HEK293T (cell line): ENCODE data around the gene CERS3.

Source experiments
- CTCF ChIA-PET: fragments of 350-600 bp; formaldehyde crosslinking; extraction: SDS; loops from one replicate; lab custom pipeline; 2021; ENCODE audit warnings: antibody characterized with exemption, inconsistent platforms; lab: Yijun Ruan, JAX
- POLR2A ChIA-PET: fragments of 350-600 bp; formaldehyde crosslinking; extraction: SDS; loops from one replicate; lab custom pipeline; 2020; ENCODE audit warnings: antibody characterized with exemption, inconsistent platforms; lab: Yijun Ruan, JAX
- DNase-seq: peaks from one replicate; pipeline ENCODE4 v3.0.0; 2012; ENCODE audit warnings: mixed read lengths; ENCODE audit errors: extremely low spot score
- ARNT ChIP-seq: fragments of 450-650 bp; IDR thresholded peaks from 2 replicates; pipeline ENCODE4 v1.6.1; 2017; ENCODE audit warnings: mild to moderate bottlenecking
- BHLHE40 ChIP-seq: fragments of 450-650 bp; IDR thresholded peaks from 2 replicates; pipeline ENCODE4 v1.6.1; 2016; ENCODE audit warnings: mild to moderate bottlenecking, moderate library complexity, borderline replicate concordance
- CTBP1 ChIP-seq: fragments of 450-650 bp; IDR thresholded peaks from 2 replicates; pipeline ENCODE4 v1.6.1; 2016; ENCODE audit warnings: borderline replicate concordance
- ELF4 ChIP-seq: fragments of 450-650 bp; IDR thresholded peaks from 2 replicates; pipeline ENCODE4 v1.6.1; 2017; ENCODE audit warnings: antibody characterized with exemption
- FOXA1 ChIP-seq: fragments of 450-650 bp; IDR thresholded peaks from 2 replicates; pipeline ENCODE4 v1.6.1; 2016; ENCODE audit warnings: mild to moderate bottlenecking
- FOXK2 ChIP-seq: fragments of 450-650 bp; IDR thresholded peaks from 2 replicates; pipeline ENCODE4 v1.6.1; 2016; ENCODE audit warnings: mild to moderate bottlenecking
- FOXM1 ChIP-seq: fragments of 450-650 bp; IDR thresholded peaks from 2 replicates; pipeline ENCODE4 v1.6.1; 2017; ENCODE audit warnings: mild to moderate bottlenecking, borderline replicate concordance
- HDGF ChIP-seq: fragments of 450-650 bp; IDR thresholded peaks from 2 replicates; pipeline ENCODE4 v1.6.1; 2017; ENCODE audit warnings: antibody characterized with exemption, borderline replicate concordance
- L3MBTL2 ChIP-seq: fragments of 450-650 bp; conservative IDR thresholded peaks from 2 replicates; pipeline ENCODE4 v1.6.1; 2016; ENCODE audit warnings: mild to moderate bottlenecking
- LEF1 ChIP-seq: fragments of 450-650 bp; IDR thresholded peaks from 2 replicates; pipeline ENCODE4 v1.6.1; 2017; ENCODE audit warnings: mild to moderate bottlenecking, borderline replicate concordance
- NFRKB ChIP-seq: fragments of 450-650 bp; IDR thresholded peaks from 2 replicates; pipeline ENCODE4 v1.6.1; 2016; ENCODE audit warnings: mild to moderate bottlenecking, moderate library complexity
- PKNOX1 ChIP-seq: fragments of 450-650 bp; IDR thresholded peaks from 2 replicates; pipeline ENCODE4 v1.6.1; 2016
- SP1 ChIP-seq: fragments of 450-650 bp; IDR thresholded peaks from 2 replicates; pipeline ENCODE4 v1.6.1; 2017
- SUZ12 ChIP-seq: fragments of 450-650 bp; IDR thresholded peaks from 2 replicates; pipeline ENCODE4 v1.6.1; 2016; ENCODE audit warnings: mild to moderate bottlenecking
- TARDBP ChIP-seq: fragments of 450-650 bp; IDR thresholded peaks from 2 replicates; pipeline ENCODE4 v1.6.1; 2016
- ZNF384 ChIP-seq: fragments of 450-650 bp; IDR thresholded peaks from 2 replicates; pipeline ENCODE4 v1.6.1; 2016

Gene CERS3

GRCh38 chr15:100525436-100525835 lies 3.3 kb downstream of the CERS3 start:
- TF ChIP-seq ZNF384, result no peak
- TF ChIP-seq FOXA1, result no peak
- TF ChIP-seq TARDBP, result no peak
- TF ChIP-seq BHLHE40, result no peak
- no peak for TF ChIP-seq NFRKB
- TF ChIP-seq ARNT, result no peak
- no peak for TF ChIP-seq ELF4
- no peak for TF ChIP-seq SUZ12
- DNase-seq, result no peak
- ChIA-PET POLR2A (no interaction called here), CTCF (no interaction called here)

GRCh38 chr15:100524326-100524725 lies 4.4 kb downstream of the CERS3 start:
- CTCF ChIA-PET, result no interaction called here
- TF ChIP-seq ELF4 (no peak), L3MBTL2 (no peak), FOXK2 (no peak), NFRKB (no peak), ZNF384 (no peak), SP1 (no peak), CTBP1 (no peak), SUZ12 (no peak), LEF1 (no peak), ARNT (no peak)
- no peak for DNase-seq
- POLR2A ChIA-PET, result no interaction called here

GRCh38 chr15:100521907-100522306 lies 6.8 kb downstream of the CERS3 start:
- DNase-seq, result no peak
- POLR2A ChIA-PET, result no interaction called here
- CTCF ChIA-PET, result no interaction called here
- no peak for TF ChIP-seq SUZ12

- ChIA-PET POLR2A (interaction anchor here (0.6 kb wide), 1 partner anchor 239 kb away, joined by 3 read pairs; no protein-coding TSS in a partner anchor), CTCF (no interaction called here)
- no peak for TF ChIP-seq LEF1
- TF ChIP-seq ELF4, result no peak
- no peak for TF ChIP-seq L3MBTL2
- no peak for DNase-seq
Observed at GRCh38 chr15:100520132-100520921, 8.4 kb downstream of the CERS3 start.

GRCh38 chr15:100517846-100518245 lies 10.9 kb downstream of the CERS3 start:
- no peak for DNase-seq
- CTCF ChIA-PET, result no interaction called here
- TF ChIP-seq SUZ12 (no peak), SP1 (no peak), FOXA1 (no peak), TARDBP (no peak), FOXM1 (no peak), NFRKB (no peak), HDGF (no peak), LEF1 (no peak), FOXK2 (no peak), PKNOX1 (no peak), ELF4 (no peak), BHLHE40 (no peak), CTBP1 (no peak), ARNT (no peak)
- POLR2A ChIA-PET, result no interaction called here

GRCh38 chr15:100516643-100517512 lies 11.9 kb downstream of the CERS3 start:
- DNase-seq, result no peak
- TF ChIP-seq NFRKB (no peak), LEF1 (no peak), SUZ12 (no peak), CTBP1 (no peak), HDGF (no peak), FOXM1 (no peak), FOXA1 (no peak), L3MBTL2 (no peak), BHLHE40 (no peak)
- ChIA-PET CTCF (no interaction called here), POLR2A (no interaction called here)

- POLR2A ChIA-PET, result no interaction called here
- DNase-seq, result no peak
- CTCF ChIA-PET, result no interaction called here
- TF ChIP-seq LEF1 (no peak), PKNOX1 (no peak), HDGF (no peak), CTBP1 (no peak), TARDBP (no peak), ELF4 (no peak), FOXK2 (no peak), ZNF384 (no peak), SUZ12 (no peak), FOXM1 (no peak), FOXA1 (no peak), NFRKB (no peak), SP1 (no peak), ARNT (no peak), BHLHE40 (no peak), L3MBTL2 (no peak)
Observed at GRCh38 chr15:100515758-100516157, 13.0 kb downstream of the CERS3 start.
